Neuronal stem cell (in vitro differentiated cells): ENCODE data around the gene CACNA1C.

Experiments
- DNase-seq: peaks from one replicate; pipeline ENCODE4 v3.0.0-alpha.2; 2013; ENCODE audit warnings: low spot score
- H2AFZ ChIP-seq: one replicate; pipeline ENCODE4 v1.6.1; 2013; ENCODE audit warnings: mild to moderate bottlenecking, low read length, inconsistent platforms
- H2AK5ac ChIP-seq: 2 replicates; pipeline ENCODE4 v1.6.1; 2013; ENCODE audit warnings: low read depth, mild to moderate bottlenecking, inconsistent platforms, low read length, moderate library complexity, mixed read lengths
- H2BK120ac ChIP-seq: 2 replicates; pipeline ENCODE4 v1.6.1; 2013; ENCODE audit warnings: low read depth, mild to moderate bottlenecking, inconsistent platforms, low read length, moderate library complexity, mixed read lengths
- H2BK12ac ChIP-seq: one replicate; pipeline ENCODE4 v1.6.1; 2013; ENCODE audit warnings: low read length, inconsistent platforms
- H2BK15ac ChIP-seq: 2 replicates; pipeline ENCODE4 v1.6.1; 2013; ENCODE audit warnings: mild to moderate bottlenecking, low read length, inconsistent platforms, mixed read lengths
- H2BK5ac ChIP-seq: one replicate; pipeline ENCODE4 v1.6.1; 2013; ENCODE audit warnings: inconsistent platforms, mild to moderate bottlenecking, low read length, moderate library complexity
- H3K14ac ChIP-seq: one replicate; pipeline ENCODE4 v1.6.1; 2013; ENCODE audit warnings: low read length, inconsistent platforms
- H3K18ac ChIP-seq: 2 replicates; pipeline ENCODE4 v1.6.1; 2013; ENCODE audit warnings: low read length, inconsistent platforms
- H3K23ac ChIP-seq: 2 replicates; pipeline ENCODE4 v1.6.1; 2013; ENCODE audit warnings: low read depth, mild to moderate bottlenecking, mixed read lengths, low read length, inconsistent platforms; ENCODE audit not compliant: poor library complexity
- H3K27ac ChIP-seq: replicated peaks from 3 replicates; pipeline ENCODE4 v1.5.1; 2013; ENCODE audit warnings: low read length, inconsistent platforms
- H3K27me3 ChIP-seq, 3 experiments: 2 replicates each; pipeline ENCODE4 v1.6.1; 2013; ENCODE audit warnings: low read length in 3 of 3, mild to moderate bottlenecking in 2 of 3, inconsistent platforms in 1 of 3, low read depth in 1 of 3, mixed read lengths in 1 of 3, moderate library complexity in 1 of 3; ENCODE audit not compliant: control insufficient read depth in 3 of 3, insufficient read depth in 3 of 3
- H3K36me3 ChIP-seq, 2 donors: replicated peaks in 1 of 2; 2 replicates each; pipeline ENCODE4 v1.6.1; 2013; ENCODE audit warnings: low read length in 2 of 2; ENCODE audit not compliant: control insufficient read depth in 2 of 2, insufficient read depth in 2 of 2
- H3K4ac ChIP-seq: 2 replicates; pipeline ENCODE4 v1.6.1; 2013; ENCODE audit warnings: inconsistent platforms, mild to moderate bottlenecking, low read length, moderate library complexity
- H3K4me1 ChIP-seq, 2 donors: 1 replicate in 1 of 2; 2 replicates in 1 of 2; pipeline ENCODE4 v1.6.1; 2013; ENCODE audit warnings: low read length in 2 of 2, low read depth in 1 of 2; ENCODE audit not compliant: control insufficient read depth in 2 of 2, insufficient read depth in 1 of 2
- H3K4me2 ChIP-seq: one replicate; pipeline ENCODE4 v1.6.1; 2013; ENCODE audit warnings: mild to moderate bottlenecking, low read length, inconsistent platforms; ENCODE audit not compliant: insufficient read depth, poor library complexity, severe bottlenecking
- H3K4me3 ChIP-seq, 2 donors: 2 replicates each; pipeline ENCODE4 v1.5.1; 2013; ENCODE audit warnings: low read length in 2 of 2, mild to moderate bottlenecking in 2 of 2, inconsistent platforms in 1 of 2, moderate library complexity in 1 of 2
- H3K79me1 ChIP-seq: one replicate; pipeline ENCODE4 v1.6.1; 2013; ENCODE audit warnings: low read depth, mild to moderate bottlenecking, inconsistent platforms, low read length, moderate library complexity
- H3K9ac ChIP-seq: one replicate; pipeline ENCODE4 v1.6.1; 2013; ENCODE audit warnings: mild to moderate bottlenecking, low read depth, low read length, inconsistent platforms; ENCODE audit not compliant: poor library complexity
- H3K9me3 ChIP-seq, 2 donors: replicated peaks in 1 of 2; 2 replicates each; pipeline versions ENCODE3 to v1.6.1; 2013; ENCODE audit warnings: low read length in 2 of 2, mild to moderate bottlenecking in 2 of 2, inconsistent platforms in 1 of 2, low read depth in 1 of 2, mixed read lengths in 1 of 2, moderate library complexity in 1 of 2; ENCODE audit not compliant: control insufficient read depth in 2 of 2, insufficient read depth in 1 of 2
- H4K8ac ChIP-seq: one replicate; pipeline ENCODE4 v1.6.1; 2013; ENCODE audit warnings: low read depth, mild to moderate bottlenecking, inconsistent platforms, low read length, moderate library complexity
- H4K91ac ChIP-seq: one replicate; pipeline ENCODE4 v1.6.1; 2013; ENCODE audit warnings: low read length, low read depth, mild to moderate bottlenecking, inconsistent platforms; ENCODE audit not compliant: poor library complexity
- WGBS, 2 donors: extraction: QIAGEN DNeasy Blood & Tissue Kit; methylation state at CpG; one replicate each; pipeline ENCODE4 v1.1.7; 2013; ENCODE audit warnings: missing lambda C conversion rate in 2 of 2, mixed read lengths in 1 of 2; ENCODE audit not compliant: insufficient read length in 2 of 2, insufficient replicate concordance in 1 of 2; ENCODE audit errors: extremely low coverage in 2 of 2; 5-methylcytosine and 5-hydroxymethylcytosine counted together

The CACNA1C gene

GRCh38 chr12:2479851-2480535 is 427.2 kb downstream of the CACNA1C start:
- no peak overlapping the region for H3K23ac ChIP-seq
- H3K4me3 ChIP-seq = no peak overlapping the region
- H2AFZ ChIP-seq = no peak overlapping the region
- H2BK12ac ChIP-seq = no peak overlapping the region
- H3K4me2 ChIP-seq = no peak overlapping the region
- H2BK15ac ChIP-seq = no peak overlapping the region
- H2BK120ac ChIP-seq = no peak overlapping the region
- H3K27ac ChIP-seq = no peak overlapping the region
- no peaks in the 10 kb centered on the region for H3K9me3 ChIP-seq
- H3K18ac ChIP-seq = no peak overlapping the region
- no peak overlapping the region for H4K8ac ChIP-seq
- no peak overlapping the region for H3K14ac ChIP-seq
- peaks cover 0 to 10% (median 0%) of the 10 kb centered on the region in 3 experiments for H3K27me3 ChIP-seq
- H3K79me1 ChIP-seq = no peaks in the 10 kb centered on the region
- DNase-seq = no peak
- H2BK5ac ChIP-seq = no peak overlapping the region
- no peaks in the 10 kb centered on the region for H3K4me1 ChIP-seq
- no peak overlapping the region for H2AK5ac ChIP-seq
- no peaks in the 10 kb centered on the region for H3K36me3 ChIP-seq
- no peak overlapping the region for H4K91ac ChIP-seq
- H3K9ac ChIP-seq = no peak overlapping the region
- H3K4ac ChIP-seq = no peak overlapping the region
- no CpG with 5 or more reads among the region's 13 CpGs for WGBS, 2 donors

DNA sequence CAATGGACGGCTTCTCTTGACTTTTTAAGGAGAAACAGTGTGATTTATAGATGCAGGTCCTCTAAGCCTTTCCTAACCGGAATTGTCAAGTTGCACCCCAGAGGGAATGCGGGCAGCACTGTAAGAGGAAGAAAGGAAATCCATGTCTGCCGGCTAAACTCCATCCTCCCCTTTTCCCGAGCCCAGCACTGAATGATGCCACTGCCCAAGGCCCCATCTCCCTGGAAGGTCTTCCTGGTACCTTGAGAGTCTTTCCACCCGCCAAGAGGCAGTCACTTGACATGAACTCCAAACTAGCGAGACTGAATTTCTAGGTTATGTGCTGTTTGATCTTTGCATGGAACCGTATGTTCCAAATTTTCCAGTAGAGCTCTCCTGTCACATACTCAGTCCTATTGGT is 428.6 kb downstream of the CACNA1C start:
- H3K27ac ChIP-seq = no peak overlapping the region
- H2BK12ac ChIP-seq = no peak overlapping the region
- no peaks in the 10 kb centered on the region for H3K4me1 ChIP-seq
- no peak overlapping the region for H4K91ac ChIP-seq
- no peaks in the 10 kb centered on the region for H3K9me3 ChIP-seq
- H2AK5ac ChIP-seq = no peak overlapping the region
- no peak overlapping the region for H4K8ac ChIP-seq
- H3K4me3 ChIP-seq = no peak overlapping the region
- no peak overlapping the region for H3K18ac ChIP-seq
- no peak overlapping the region for H2BK5ac ChIP-seq
- H3K9ac ChIP-seq = no peak overlapping the region
- H3K4me2 ChIP-seq = no peak overlapping the region
- no peaks in the 10 kb centered on the region for H3K36me3 ChIP-seq
- no CpG with 5 or more reads among the region's 8 CpGs for WGBS, 2 donors
- no peak overlapping the region for H3K4ac ChIP-seq
- no peak overlapping the region for H3K23ac ChIP-seq
- H2BK120ac ChIP-seq = no peak overlapping the region
- no peak overlapping the region for H3K14ac ChIP-seq
- no peak for DNase-seq
- H3K27me3 ChIP-seq = peaks cover 0 to 14% (median 0%) of the 10 kb centered on the region in 3 experiments
- H2BK15ac ChIP-seq = no peak overlapping the region
- H3K79me1 ChIP-seq = no peaks in the 10 kb centered on the region
- no peak overlapping the region for H2AFZ ChIP-seq

- H3K4me3 ChIP-seq = no peak overlapping the region
- H3K4ac ChIP-seq = no peak overlapping the region
- no peaks in the 10 kb centered on the region for H3K9me3 ChIP-seq
- no peak overlapping the region for H2BK15ac ChIP-seq
- no peak overlapping the region for H2BK5ac ChIP-seq
- no peak for DNase-seq
- H3K9ac ChIP-seq = no peak overlapping the region
- H2AK5ac ChIP-seq = no peak overlapping the region
- no CpG with 5 or more reads among the region's 10 CpGs for WGBS, 2 donors
- H4K8ac ChIP-seq = no peak overlapping the region
- H3K27me3 ChIP-seq = peaks cover 0 to 14% (median 0%) of the 10 kb centered on the region in 3 experiments
- H2BK120ac ChIP-seq = no peak overlapping the region
- no peak overlapping the region for H2BK12ac ChIP-seq
- no peaks in the 10 kb centered on the region for H3K4me1 ChIP-seq
- no peak overlapping the region for H4K91ac ChIP-seq
- no peak overlapping the region for H3K4me2 ChIP-seq
- no peak overlapping the region for H3K14ac ChIP-seq
- peak overlapping the region; percentile 23 for H3K18ac ChIP-seq
- H3K36me3 ChIP-seq = no peaks in the 10 kb centered on the region
- H3K79me1 ChIP-seq = no peaks in the 10 kb centered on the region
- H3K23ac ChIP-seq = no peak overlapping the region
- no peak overlapping the region for H2AFZ ChIP-seq
- H3K27ac ChIP-seq = no peak overlapping the region
Measured at GRCh38 chr12:2481951-2482350, 429.2 kb downstream of the CACNA1C start.

- H2BK120ac ChIP-seq = no peak overlapping the region
- H2AK5ac ChIP-seq = no peak overlapping the region
- peak overlapping the region; percentile 59 for H3K18ac ChIP-seq
- H3K36me3 ChIP-seq = no peaks in the 10 kb centered on the region
- no peak overlapping the region for H3K4ac ChIP-seq
- H2BK12ac ChIP-seq = no peak overlapping the region
- no peak overlapping the region for H3K9ac ChIP-seq
- no peak overlapping the region for H3K27ac ChIP-seq
- no peak overlapping the region for H2BK5ac ChIP-seq
- no peak for DNase-seq
- no peak overlapping the region for H4K8ac ChIP-seq
- no peak overlapping the region for H3K14ac ChIP-seq
- no peaks in the 10 kb centered on the region for H3K4me1 ChIP-seq
- no CpG with 5 or more reads among the region's 13 CpGs for WGBS, 2 donors
- no peak overlapping the region for H2BK15ac ChIP-seq
- H2AFZ ChIP-seq = no peak overlapping the region
- no peaks in the 10 kb centered on the region for H3K79me1 ChIP-seq
- H3K27me3 ChIP-seq = peaks cover 0 to 14% (median 0%) of the 10 kb centered on the region in 3 experiments
- no peak overlapping the region for H3K4me3 ChIP-seq
- H3K4me2 ChIP-seq = no peak overlapping the region
- no peaks in the 10 kb centered on the region for H3K9me3 ChIP-seq
- no peak overlapping the region for H4K91ac ChIP-seq
- no peak overlapping the region for H3K23ac ChIP-seq
Measured at GRCh38 chr12:2482938-2483660, 430.3 kb downstream of the CACNA1C start.
